ENCODE data around the gene TIMP2. TPM values are rescaled to one million over a fixed set of nuclear protein-coding genes. Genes with fewer than 3 reads are reported as not detected.
"Not testable (repeated sequence)": the region's sequence is repeated elsewhere in the genome, so short reads cannot be mapped to it uniquely, and the experiment has no call there.

Gene TIMP2
- total RNA-seq, 1 experiment from 2014 or later: 114 TPM

- intact Hi-C loops (cut with micrococcal nuclease; ENCODE audit: unreplicated experiment): no loop called here
- no peaks in the 10 kb centered on the region for H4K20me1 ChIP-seq (ENCODE audit: insufficient read depth)
- H3K4me3 ChIP-seq: no peak overlapping the region
- H3F3A ChIP-seq (ENCODE audit: insufficient read depth, low read depth): peaks cover 5% of the 10 kb centered on the region; the same call in 1 of the 2 replicates
- no peaks in the 10 kb centered on the region for H3K9me2 ChIP-seq (ENCODE audit: insufficient read depth)
- H3K9me3 ChIP-seq (ENCODE audit: insufficient read depth, low read depth): no peaks in the 10 kb centered on the region
- DNase-seq: no peak
- no peak overlapping the region for H3K4me2 ChIP-seq
- H3K27me3 ChIP-seq (ENCODE audit: insufficient read depth, low read depth): no peaks in the 10 kb centered on the region
- no peaks in the 10 kb centered on the region for H3K36me3 ChIP-seq (ENCODE audit: low read depth)
- no TSS peak for BruUV-seq (replicated peaks)
- no peak overlapping the region for H2AFZ ChIP-seq
- H3K79me2 ChIP-seq (ENCODE audit: low read depth): no peaks in the 10 kb centered on the region
- ChIA-PET CTCF (no interaction called here), POLR2A (ENCODE audit: unreplicated experiment) (interaction anchor here (0.7 kb wide), 2 partner anchors 29 to 1300 kb away, joined by 3 to 14 read pairs; no protein-coding TSS in a partner anchor)
- 0 out of 2 replicates have a peak, but pooled peaks cover under 1% of the 10 kb centered on the region for H3K4me1 ChIP-seq (replicated peaks; ENCODE audit: insufficient read depth)
- TF ChIP-seq, protein P1, sequence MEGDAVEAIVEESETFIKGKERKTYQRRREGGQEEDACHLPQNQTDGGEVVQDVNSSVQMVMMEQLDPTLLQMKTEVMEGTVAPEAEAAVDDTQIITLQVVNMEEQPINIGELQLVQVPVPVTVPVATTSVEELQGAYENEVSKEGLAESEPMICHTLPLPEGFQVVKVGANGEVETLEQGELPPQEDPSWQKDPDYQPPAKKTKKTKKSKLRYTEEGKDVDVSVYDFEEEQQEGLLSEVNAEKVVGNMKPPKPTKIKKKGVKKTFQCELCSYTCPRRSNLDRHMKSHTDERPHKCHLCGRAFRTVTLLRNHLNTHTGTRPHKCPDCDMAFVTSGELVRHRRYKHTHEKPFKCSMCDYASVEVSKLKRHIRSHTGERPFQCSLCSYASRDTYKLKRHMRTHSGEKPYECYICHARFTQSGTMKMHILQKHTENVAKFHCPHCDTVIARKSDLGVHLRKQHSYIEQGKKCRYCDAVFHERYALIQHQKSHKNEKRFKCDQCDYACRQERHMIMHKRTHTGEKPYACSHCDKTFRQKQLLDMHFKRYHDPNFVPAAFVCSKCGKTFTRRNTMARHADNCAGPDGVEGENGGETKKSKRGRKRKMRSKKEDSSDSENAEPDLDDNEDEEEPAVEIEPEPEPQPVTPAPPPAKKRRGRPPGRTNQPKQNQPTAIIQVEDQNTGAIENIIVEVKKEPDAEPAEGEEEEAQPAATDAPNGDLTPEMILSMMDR (conservative IDR thresholded peaks at IDR 0.05): no peak
- TF ChIP-seq EZH2 (IDR thresholded peaks at IDR 0.05; ENCODE audit: low read depth): no peak
- H3K27ac ChIP-seq: no peak overlapping the region
Measured at GRCh38 chr17:78905116-78905515, 20.1 kb downstream of the TIMP2 start.

DNA sequence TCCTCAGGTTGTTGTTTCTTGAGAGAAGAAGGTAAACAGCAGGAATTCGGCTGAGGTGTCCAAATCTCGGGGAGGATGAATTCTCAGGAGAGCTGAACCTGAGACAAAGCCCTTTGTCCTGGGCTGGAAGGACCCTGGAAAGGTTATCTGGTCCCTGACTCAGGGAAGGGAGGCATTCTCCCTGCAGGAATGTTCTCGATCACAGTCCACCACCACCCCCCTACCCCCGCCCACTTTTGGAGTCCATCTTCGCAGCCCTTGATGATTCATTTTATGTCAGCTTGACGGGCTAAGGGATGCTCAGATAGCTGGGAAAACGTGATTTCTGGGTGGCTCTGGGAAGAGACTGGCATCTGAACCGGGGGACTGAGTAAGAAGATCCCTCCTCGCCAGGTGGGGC is 20.8 kb downstream of the TIMP2 start:
- Histone ChIP-seq H3K4me1 (replicated peaks; ENCODE audit: insufficient read depth) (peaks cover 8% of the 10 kb centered on the region), H4K20me1 (ENCODE audit: insufficient read depth) (no peaks in the 10 kb centered on the region), H3K9me2 (ENCODE audit: insufficient read depth) (no peaks in the 10 kb centered on the region), H3K36me3 (ENCODE audit: low read depth) (no peaks in the 10 kb centered on the region), H3K27me3 (ENCODE audit: insufficient read depth, low read depth) (no peaks in the 10 kb centered on the region), H2AFZ (no peak overlapping the region), H3K79me2 (ENCODE audit: low read depth) (no peaks in the 10 kb centered on the region), H3K9me3 (ENCODE audit: insufficient read depth, low read depth) (no peaks in the 10 kb centered on the region), H3F3A (ENCODE audit: insufficient read depth, low read depth) (peaks cover 5% of the 10 kb centered on the region; the same call in 1 of the 2 replicates), H3K4me3 (no peak overlapping the region), H3K27ac (no peak overlapping the region), H3K4me2 (no peak overlapping the region)
- no TSS peak for BruUV-seq (replicated peaks)
- POLR2A ChIA-PET (ENCODE audit: unreplicated experiment): interaction anchor here (0.7 kb wide), 1 partner anchor 29 kb away, joined by 14 read pairs; no protein-coding TSS in a partner anchor
- TF ChIP-seq EZH2 (IDR thresholded peaks at IDR 0.05; ENCODE audit: low read depth): no peak
- TF ChIP-seq, protein P1 (conservative IDR thresholded peaks at IDR 0.05): no peak
- CTCF ChIA-PET: no interaction called here
- no peak for DNase-seq
- intact Hi-C loops (cut with micrococcal nuclease; ENCODE audit: unreplicated experiment): no loop called here

DNA sequence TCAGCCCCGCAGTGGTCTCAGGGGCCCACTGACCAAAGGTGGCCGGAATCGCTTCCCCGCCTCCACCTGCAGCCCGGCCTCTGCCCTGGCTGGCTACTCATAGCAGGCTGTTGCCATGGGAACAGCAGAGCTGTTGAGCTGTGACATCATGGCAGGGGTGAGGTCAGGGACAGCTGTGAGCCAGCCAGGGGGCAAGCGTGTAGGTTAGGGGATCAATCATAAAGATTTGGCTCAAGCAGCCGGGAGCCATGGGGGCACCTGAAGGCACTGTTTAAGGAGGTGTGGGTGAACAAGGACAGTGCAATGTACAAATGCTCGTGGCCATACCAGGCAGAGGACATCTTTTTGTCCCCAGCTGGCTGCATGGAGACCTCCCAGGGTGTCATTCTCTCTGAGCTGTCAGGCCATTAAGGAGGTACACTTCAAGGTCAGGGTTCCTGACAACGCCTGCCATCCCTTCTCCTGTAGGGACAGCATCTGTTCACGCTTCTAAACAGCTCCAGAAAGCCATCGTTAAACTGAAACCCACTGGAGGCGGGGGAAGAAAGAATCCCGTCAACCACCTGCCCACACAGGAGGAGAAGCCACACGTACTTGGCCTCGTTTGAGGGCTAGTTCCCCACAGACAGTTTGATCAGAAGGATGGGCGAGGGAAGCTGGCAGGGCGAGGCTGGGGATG is 21.9 kb downstream of the TIMP2 start, which contains the start of gene CEP295NL:
CEP295NL (minus strand) TSS at position 101 of the 679 bp plus-strand sequence. CDS start 1,373 bp downstream, outside the sequence.
- POLR2A ChIA-PET (ENCODE audit: unreplicated experiment): no interaction called here
- intact Hi-C loops (cut with micrococcal nuclease; ENCODE audit: unreplicated experiment): no loop called here
- Histone ChIP-seq H3K9me2 (ENCODE audit: insufficient read depth) (no peaks in the 10 kb centered on the region), H3K36me3 (ENCODE audit: low read depth) (no peaks in the 10 kb centered on the region), H3K4me3 (no peak within 1 kb of the TSS), H3K9me3 (ENCODE audit: insufficient read depth, low read depth) (no peaks in the 10 kb centered on the region), H3K79me2 (ENCODE audit: low read depth) (no peaks in the 10 kb centered on the region), H4K20me1 (ENCODE audit: insufficient read depth) (no peaks in the 10 kb centered on the region), H3K27me3 (ENCODE audit: insufficient read depth, low read depth) (no peaks in the 10 kb centered on the region), H3K27ac (no peak within 1 kb of the TSS), H2AFZ (no peak within 1 kb of the TSS), H3K4me1 (replicated peaks; ENCODE audit: insufficient read depth) (peaks cover 14% of the 10 kb centered on the region), H3K4me2 (no peak within 1 kb of the TSS), H3F3A (ENCODE audit: insufficient read depth, low read depth) (no peaks in the 10 kb centered on the region; the same call in 1 of the 2 replicates)
- CTCF ChIA-PET: no interaction called here
- DNase-seq: no peak
- no peak for TF ChIP-seq EZH2 (IDR thresholded peaks at IDR 0.05; ENCODE audit: low read depth)
- TF ChIP-seq, protein P1 (conservative IDR thresholded peaks at IDR 0.05): no peak
- BruUV-seq (replicated peaks): no TSS peak

DNA sequence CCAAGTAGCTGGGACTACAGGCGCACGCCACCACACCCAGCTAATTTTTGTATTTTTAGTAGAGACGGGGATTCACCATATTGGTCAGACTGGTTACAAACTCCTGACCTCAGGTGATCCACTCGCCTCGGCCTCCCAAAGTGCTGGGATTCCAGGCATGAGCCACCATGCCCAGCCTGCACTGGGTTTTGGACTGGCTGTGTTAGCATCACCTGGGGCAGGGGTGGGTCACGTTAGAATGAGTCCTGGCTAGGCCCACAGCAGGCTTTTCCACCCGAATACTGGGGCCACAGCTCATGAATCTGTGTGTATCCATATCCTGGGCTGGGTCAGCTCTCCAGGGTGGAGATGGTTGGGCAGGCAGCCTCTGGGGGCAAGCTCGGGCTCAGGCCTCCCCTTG is 23.0 kb downstream of the TIMP2 start:
- H3K9me2 ChIP-seq (ENCODE audit: insufficient read depth); DNase-seq; CTCF ChIA-PET; POLR2A ChIA-PET (ENCODE audit: unreplicated experiment); BruUV-seq (replicated peaks); H3F3A ChIP-seq (ENCODE audit: insufficient read depth, low read depth); H3K4me2 ChIP-seq; H3K79me2 ChIP-seq (ENCODE audit: low read depth); intact Hi-C loops (cut with micrococcal nuclease; ENCODE audit: unreplicated experiment); H4K20me1 ChIP-seq (ENCODE audit: insufficient read depth); H3K27me3 ChIP-seq (ENCODE audit: insufficient read depth, low read depth); H3K36me3 ChIP-seq (ENCODE audit: low read depth); H3K4me3 ChIP-seq; H3K9me3 ChIP-seq (ENCODE audit: insufficient read depth, low read depth); H2AFZ ChIP-seq; H3K27ac ChIP-seq: not testable (repeated sequence)
- H3K4me1 ChIP-seq (replicated peaks; ENCODE audit: insufficient read depth): peaks cover 14% of the 10 kb centered on the region
